GM19463 (cell line): Measurements from ENCODE around the gene TUBG2.
"Not testable (repeated sequence)": the region's sequence is repeated elsewhere in the genome, so short reads cannot be mapped to it uniquely, and the experiment has no call there.

ENCODE experiments used
- ATAC-seq: cut with Tn5 transposase; IDR thresholded peaks from one replicate; pipeline ENCODE4 v1.9.1; 2021; ENCODE audit warnings: mild to moderate bottlenecking, moderate library complexity; ENCODE audit not compliant: unreplicated experiment

The TUBG2 gene

GRCh38 chr17:42653179-42654124 is 5.6 kb upstream of the TUBG2 start:
- no peak for ATAC-seq

GRCh38 chr17:42655528-42655927 is 3.6 kb upstream of the TUBG2 start:
- ATAC-seq, result no peak

GRCh38 chr17:42657824-42658588 is 1.1 kb upstream of the TUBG2 start:
- no peak for ATAC-seq

- ATAC-seq, result not testable (repeated sequence)
Observed at GRCh38 chr17:42659932-42660274, 819 bp downstream of the TUBG2 start.

GRCh38 chr17:42660692-42661345 is 1.7 kb downstream of the TUBG2 start:
- ATAC-seq, result no peak

- no peak for ATAC-seq
Observed at GRCh38 chr17:42665581-42666001, 6.5 kb downstream of the TUBG2 start.

- not testable (repeated sequence) for ATAC-seq
Observed at GRCh38 chr17:42666126-42666525, 7.0 kb downstream of the TUBG2 start.

GRCh38 chr17:42667088-42667951 is 8.2 kb downstream of the TUBG2 start:
- ATAC-seq, result no peak

- no peak for ATAC-seq
Observed at GRCh38 chr17:42669705-42669976, 10.6 kb downstream of the TUBG2 start.

GRCh38 chr17:42669977-42670788 is 11.1 kb downstream of the TUBG2 start:
- no peak for ATAC-seq

GRCh38 chr17:42670789-42671657 is 11.9 kb downstream of the TUBG2 start:
- ATAC-seq, result no peak

- ATAC-seq, result no peak
Observed at GRCh38 chr17:42672038-42672437, 13.0 kb downstream of the TUBG2 start.

GRCh38 chr17:42673266-42673884 is 14.3 kb downstream of the TUBG2 start:
- no peak for ATAC-seq

- ATAC-seq, result no peak
Observed at GRCh38 chr17:42673885-42674754, 15.0 kb downstream of the TUBG2 start.

- no peak for ATAC-seq
Observed at GRCh38 chr17:42674755-42675347, 15.8 kb downstream of the TUBG2 start.

GRCh38 chr17:42675348-42675964 is 16.4 kb downstream of the TUBG2 start:
- ATAC-seq, result no peak

- ATAC-seq, result no peak
Observed at GRCh38 chr17:42675965-42676423, 16.9 kb downstream of the TUBG2 start.
